IMR-90 (cell line): Measurements from ENCODE around the gene SYNE3. TPM values are rescaled to one million over a fixed set of nuclear protein-coding genes. Genes with fewer than 3 reads are reported as not detected.
A peak's percentile ranks its signal among the peaks of the same experiment; 100 is the strongest.

Experiments
- ATAC-seq: fragments of 200-7000 bp; cut with Tn5 transposase; 2 replicates; pipeline ENCODE4 v1.9.1; 2020; ENCODE audit warnings: low read depth, mild to moderate bottlenecking, moderate library complexity
- BruUV-seq: library from RNA; stranded (reverse); fragments of 400-500 nt; replicated peaks from 2 replicates; lab custom pipeline; 2021; lab: Mats Ljungman, UMichigan
- CTCF ChIA-PET: fragments of 300-600 bp; formaldehyde crosslinking; extraction: SDS; loops from one replicate; lab custom pipeline; 2021; ENCODE audit warnings: antibody characterized with exemption; lab: Yijun Ruan, JAX
- POLR2A ChIA-PET: fragments of 300-600 bp; sonication (Branson Sonifier 250); formaldehyde crosslinking; loops from one replicate; lab custom pipeline; 2022; ENCODE audit warnings: antibody characterized with exemption; ENCODE audit not compliant: unreplicated experiment; lab: Charles Lee
- DNase-seq: peaks from one replicate; pipeline ENCODE4 v3.0.0; 2013
- H2AFZ ChIP-seq: replicated peaks from 2 replicates; pipeline ENCODE3; 2013; ENCODE audit warnings: low read length, mild to moderate bottlenecking; ENCODE audit not compliant: poor library complexity
- H2AK5ac ChIP-seq: 2 replicates; pipeline ENCODE4 v1.6.1; 2013; ENCODE audit warnings: low read depth, low read length, inconsistent platforms
- H2AK9ac ChIP-seq: replicated peaks from 2 replicates; pipeline ENCODE3; 2013; ENCODE audit warnings: mild to moderate bottlenecking, low read depth, low read length, moderate library complexity; ENCODE audit not compliant: poor library complexity
- H2BK120ac ChIP-seq: 2 replicates; pipeline ENCODE4 v1.6.1; 2013; ENCODE audit warnings: low read depth, low read length, inconsistent platforms
- H2BK15ac ChIP-seq: 3 replicates; pipeline ENCODE4 v1.6.1; 2013; ENCODE audit warnings: low read depth, low read length, inconsistent platforms
- H2BK20ac ChIP-seq: 2 replicates; pipeline ENCODE4 v1.6.1; 2013; ENCODE audit warnings: low read depth, mild to moderate bottlenecking, inconsistent platforms, low read length, moderate library complexity
- H2BK5ac ChIP-seq: 2 replicates; pipeline ENCODE4 v1.6.1; 2013; ENCODE audit warnings: mild to moderate bottlenecking, low read depth, low read length, inconsistent platforms; ENCODE audit not compliant: poor library complexity, severe bottlenecking
- H3K14ac ChIP-seq: replicated peaks from 2 replicates; pipeline ENCODE4 v1.6.1; 2013; ENCODE audit warnings: low read depth, low read length, inconsistent platforms
- H3K18ac ChIP-seq: 2 replicates; pipeline ENCODE4 v1.6.1; 2013; ENCODE audit warnings: low read depth, low read length, control low read depth
- H3K23ac ChIP-seq: 2 replicates; pipeline ENCODE4 v1.6.1; 2013; ENCODE audit warnings: low read depth, low read length, inconsistent platforms
- H3K27ac ChIP-seq: 2 replicates; pipeline ENCODE4 v1.5.1; 2013; ENCODE audit warnings: mild to moderate bottlenecking, control low read depth, low read length; ENCODE audit not compliant: insufficient read depth
- H3K27me3 ChIP-seq: 2 replicates; pipeline ENCODE4 v1.6.1; 2013; ENCODE audit warnings: low read length; ENCODE audit not compliant: control insufficient read depth, insufficient read depth
- H3K36me3 ChIP-seq: 2 replicates; pipeline ENCODE4 v1.6.1; 2013; ENCODE audit warnings: low read length, mixed read lengths; ENCODE audit not compliant: control insufficient read depth, insufficient read depth
- H3K4ac ChIP-seq: 2 replicates; pipeline ENCODE4 v1.6.1; 2013; ENCODE audit warnings: low read depth, low read length, inconsistent platforms
- H3K4me1 ChIP-seq: 2 replicates; pipeline ENCODE4 v1.6.1; 2013; ENCODE audit warnings: low read length, mixed read lengths; ENCODE audit not compliant: control insufficient read depth, insufficient read depth
- H3K4me2 ChIP-seq: 2 replicates; pipeline ENCODE4 v1.6.1; 2013; ENCODE audit warnings: low read depth, mild to moderate bottlenecking, control low read depth, low read length, moderate library complexity
- H3K4me3 ChIP-seq: 2 replicates; pipeline ENCODE4 v1.5.1; 2013; ENCODE audit warnings: low read depth, mild to moderate bottlenecking, control low read depth, low read length, moderate library complexity; ENCODE audit not compliant: insufficient read depth
- H3K56ac ChIP-seq: 2 replicates; pipeline ENCODE4 v1.6.1; 2013; ENCODE audit warnings: low read length, inconsistent platforms; ENCODE audit not compliant: insufficient read depth; ENCODE audit errors: extremely low read depth
- H3K79me1 ChIP-seq, 2 experiments: 2 replicates each; pipeline ENCODE4 v1.6.1; 2013; ENCODE audit warnings: low read length in 2 of 2, inconsistent platforms in 1 of 2, low read depth in 1 of 2
- H3K9ac ChIP-seq: 2 replicates; pipeline ENCODE4 v1.6.1; 2013; ENCODE audit warnings: low read depth, low read length, control low read depth
- H3K9me1 ChIP-seq: 2 replicates; pipeline ENCODE4 v1.6.1; 2013; ENCODE audit warnings: low read length, inconsistent platforms; ENCODE audit not compliant: insufficient read depth
- H3K9me3 ChIP-seq: 2 replicates; pipeline ENCODE4 v1.6.1; 2013; ENCODE audit warnings: low read length; ENCODE audit not compliant: control insufficient read depth, insufficient read depth
- H4K20me1 ChIP-seq: 2 replicates; pipeline ENCODE4 v1.6.1; 2013; ENCODE audit warnings: low read length, inconsistent platforms; ENCODE audit not compliant: insufficient read depth
- H4K5ac ChIP-seq: 2 replicates; pipeline ENCODE4 v1.6.1; 2013; ENCODE audit warnings: mild to moderate bottlenecking, low read depth, low read length, control low read depth
- H4K8ac ChIP-seq, 2 experiments: 2 replicates each; pipeline ENCODE4 v1.6.1; 2013; ENCODE audit warnings: low read depth in 2 of 2, low read length in 2 of 2, control low read depth in 1 of 2, inconsistent platforms in 1 of 2
- H4K91ac ChIP-seq: 2 replicates; pipeline ENCODE4 v1.6.1; 2013; ENCODE audit warnings: low read depth, low read length, inconsistent platforms; ENCODE audit not compliant: insufficient read depth
- CEBPB ChIP-seq: IDR thresholded peaks from 2 replicates; pipeline ENCODE4 v1.6.1; 2012; ENCODE audit warnings: low read depth, low read length, improper control_type of control experiment
- MXI1 ChIP-seq: IDR thresholded peaks from 2 replicates; pipeline ENCODE4 v1.6.1; 2012; ENCODE audit warnings: low read depth, mild to moderate bottlenecking, low read length, moderate library complexity, borderline replicate concordance
- NFE2L2 ChIP-seq: fragments of 150-350 bp; IDR thresholded peaks from 2 replicates; pipeline ENCODE4 v1.6.1; 2016; ENCODE audit warnings: low read depth, mild to moderate bottlenecking, low read length
- RCOR1 ChIP-seq: IDR thresholded peaks from 2 replicates; pipeline ENCODE4 v1.6.1; 2012; ENCODE audit warnings: mild to moderate bottlenecking, low read length, improper control_type of control experiment; ENCODE audit not compliant: insufficient replicate concordance
- SMC3 ChIP-seq: fragments of 150-350 bp; IDR thresholded peaks from 2 replicates; pipeline ENCODE4 v1.6.1; 2016; ENCODE audit warnings: low read depth, mild to moderate bottlenecking, antibody characterized with exemption, low read length, moderate library complexity
- WGBS, 2 experiments: methylation state at CpG; one replicate each; pipeline versions ENCODE4 v1.1.5 to v1.1.7; 2013; ENCODE audit warnings: missing lambda C conversion rate in 2 of 2; ENCODE audit not compliant: insufficient read length in 1 of 2; ENCODE audit errors: extremely low coverage in 2 of 2; 5-methylcytosine and 5-hydroxymethylcytosine counted together
- dilution Hi-C: fragments of 300-500 bp; cut with HindIII; formaldehyde crosslinking; loops from one replicate; pipeline ENCODE4 v1.14.3; 2018; ENCODE audit warnings: low sequenced_read_pairs; ENCODE audit not compliant: unreplicated experiment
- in situ Hi-C: fragments of 300-500 bp; cut with MboI; formaldehyde crosslinking; loops from 3 replicates; pipeline ENCODE4 v1.14.3; 2019; ENCODE audit warnings: low sequenced_read_pairs, inconsistent platforms, mixed read lengths
- intact Hi-C: fragments of 100-400 bp; cut with micrococcal nuclease; formaldehyde crosslinking; loops from 2 replicates; pipeline ENCODE4 v1.10.0; 2022
- polyA plus RNA-seq, 3 experiments: library from polyadenylated mRNA; depleted of rRNA; stranded (reverse); fragments of >200 nt; gene quantifications; 2 replicates each; pipeline ENCODE4 v1.2.3, GENCODE V29; 2012; ENCODE audit warnings: low replicate concordance in 1 of 3
- total RNA-seq: library from RNA; depleted of rRNA; stranded (reverse); fragments of >200 nt; gene quantifications from 2 replicates; pipeline ENCODE4 v1.2.3, GENCODE V29; 2012

The SYNE3 gene
- total and polyA plus RNA-seq, 2 of the 4 experiments (the other 2 are of a cell fraction) = 2.9 to 5.0 TPM

DNA sequence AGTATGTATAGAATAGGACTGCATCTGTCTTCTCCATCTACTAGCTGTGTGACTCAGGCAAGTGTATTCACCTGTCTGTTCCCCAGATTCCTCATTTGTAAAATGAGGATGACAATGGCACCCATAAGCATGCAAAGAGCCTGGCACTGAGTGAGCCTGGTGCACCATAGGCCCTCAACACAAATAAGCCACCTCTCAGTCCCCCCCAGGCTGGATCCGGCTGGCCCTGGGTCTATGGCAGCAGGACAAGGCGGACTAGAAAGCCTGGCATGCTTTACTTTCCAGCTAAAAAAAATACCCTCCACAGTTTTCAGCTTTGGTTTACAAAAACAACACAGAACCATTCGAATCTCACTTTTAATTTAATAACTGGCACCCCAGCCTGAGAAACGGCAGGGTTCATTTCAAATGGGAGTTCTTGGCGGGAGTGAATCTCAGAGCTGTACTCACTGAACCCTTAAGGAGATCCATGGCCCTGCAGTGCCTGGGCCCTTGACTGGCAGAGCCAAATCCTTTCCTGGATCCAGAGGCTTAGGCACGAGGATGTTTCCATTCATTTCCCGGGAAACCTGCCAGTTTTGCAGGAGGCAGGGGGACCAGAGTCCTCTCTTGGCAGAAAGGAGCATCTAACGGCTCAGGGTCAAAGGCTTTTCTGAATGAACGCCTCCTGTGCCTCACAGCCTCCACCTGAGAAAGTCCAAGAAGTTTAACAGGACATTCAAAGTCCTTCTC is 17.7 kb downstream of the SYNE3 start:
- 67% methylated on average over 4 of the region's 9 CpGs; no CpG with 5 or more reads in 1 of the 2 experiments for WGBS, 2 experiments
- peak overlapping the region; percentile 69 for H3K4ac ChIP-seq
- DNase-seq (peak; percentile 48), ATAC-seq (no peak)
- peak overlapping the region; percentile 28 for H2BK120ac ChIP-seq
- H3K9me3 ChIP-seq = no peaks in the 10 kb centered on the region
- H3K4me1 ChIP-seq = peaks cover 32% of the 10 kb centered on the region
- peak overlapping the region in 1 of 2 experiments; percentile 0; a peak in 1 of 4 replicates for H4K8ac ChIP-seq
- in situ Hi-C loops = no loop called here
- intact Hi-C loops = no loop called here
- no peaks in the 10 kb centered on the region for H3K36me3 ChIP-seq
- H2AK5ac ChIP-seq = peak overlapping the region; percentile 77; the same call in 1 of the 2 replicates
- no peak overlapping the region for H4K5ac ChIP-seq
- dilution Hi-C loops = no loop called here
- H2AFZ ChIP-seq = peak overlapping the region; percentile 35
- no peaks in the 10 kb centered on the region for H3K27me3 ChIP-seq
- POLR2A ChIA-PET = no interaction called here
- no peak overlapping the region for H3K27ac ChIP-seq
- H2BK5ac ChIP-seq = no peak overlapping the region
- H3K23ac ChIP-seq = peak overlapping the region; percentile 58
- H2BK15ac ChIP-seq = peak overlapping the region; percentile 29; the same call in 1 of the 3 replicates
- peaks cover 35% of the 10 kb centered on the region for H3K9me1 ChIP-seq
- H3K14ac ChIP-seq = peak overlapping the region; percentile 44; the same call in 1 of the 2 replicates
- CTCF ChIA-PET = interaction anchor here (0.7 kb wide), 1 partner anchor 410 kb away, joined by 4 read pairs; no protein-coding TSS in a partner anchor
- no peak for TF ChIP-seq MXI1
- TF ChIP-seq SMC3 = no peak
- no peak for TF ChIP-seq CEBPB
- TF ChIP-seq RCOR1 = no peak
- no peak for TF ChIP-seq NFE2L2
- no peak overlapping the region; the same call in 1 of the 2 replicates for H3K18ac ChIP-seq
- H3K4me3 ChIP-seq = no peak overlapping the region
- no peak overlapping the region for H2BK20ac ChIP-seq
- H3K4me2 ChIP-seq = peak overlapping the region; percentile 21; the same call in 1 of the 2 replicates
- peaks cover 8 to 81% of the 10 kb centered on the region in 2 experiments; a peak in 2 of 4 replicates for H3K79me1 ChIP-seq
- H3K56ac ChIP-seq = no peak overlapping the region
- no peak overlapping the region; the same call in 1 of the 2 replicates for H4K91ac ChIP-seq
- peak overlapping the region; percentile 38 for H2AK9ac ChIP-seq
- H3K9ac ChIP-seq = no peak overlapping the region
- peaks cover 4% of the 10 kb centered on the region; the same call in 1 of the 2 replicates for H4K20me1 ChIP-seq
- no TSS peak for BruUV-seq
